SK-N-SH treated with all-trans-retinoic acid at 6 μM for 48 hours (cell line): ENCODE data around the gene STUM.

Experiments used
- ATAC-seq: fragments of 200-7000 bp; cut with Tn5 transposase; 3 replicates; pipeline ENCODE4 v1.9.1; 2020; ENCODE audit warnings: mild to moderate bottlenecking, moderate library complexity
- ARNTL ChIP-seq: fragments of 450-650 bp; formaldehyde crosslinking; IDR thresholded peaks from 2 replicates; pipeline ENCODE4 v1.5.0; 2020; ENCODE audit warnings: low read depth, mild to moderate bottlenecking, moderate library complexity, borderline replicate concordance
- BACH2 ChIP-seq: fragments of 250-450 bp; sonication (Bioruptor Pico); IDR thresholded peaks from 2 replicates; pipeline ENCODE4 v1.9.0; 2021; ENCODE audit warnings: mild to moderate bottlenecking, borderline replicate concordance
- CSDC2 ChIP-seq: fragments of 250-450 bp; sonication (Bioruptor Pico); IDR thresholded peaks from 2 replicates; pipeline ENCODE4 v1.5.0; 2020; ENCODE audit warnings: mild to moderate bottlenecking, moderate library complexity
- ESRRG ChIP-seq: fragments of 250-450 bp; sonication (Bioruptor Pico); IDR thresholded peaks from 2 replicates; pipeline ENCODE4 v1.6.1; 2021; ENCODE audit warnings: mild to moderate bottlenecking
- GLIS3 ChIP-seq: fragments of 250-450 bp; sonication (Bioruptor Pico); IDR thresholded peaks from 2 replicates; pipeline ENCODE4 v1.5.0; 2020; ENCODE audit warnings: mild to moderate bottlenecking, moderate library complexity
- ISL1 ChIP-seq: fragments of 250-450 bp; sonication (Bioruptor Pico); IDR thresholded peaks from 2 replicates; pipeline ENCODE4 v2.1.2; 2022; ENCODE audit warnings: mild to moderate bottlenecking, moderate library complexity
- OSR1 ChIP-seq: fragments of 250-450 bp; sonication (Bioruptor Pico); IDR thresholded peaks from 2 replicates; pipeline ENCODE4 v1.8.0; 2022; ENCODE audit warnings: moderate library complexity, mild to moderate bottlenecking, inconsistent platforms
- POU6F1 ChIP-seq: fragments of 250-450 bp; sonication (Bioruptor Pico); IDR thresholded peaks from 2 replicates; pipeline ENCODE4 v1.8.0; 2021; ENCODE audit warnings: low read depth, mild to moderate bottlenecking, moderate library complexity, borderline replicate concordance
- PPARA ChIP-seq: fragments of 250-450 bp; sonication (Bioruptor Pico); IDR thresholded peaks from 2 replicates; pipeline ENCODE4 v1.5.0; 2020; ENCODE audit warnings: mild to moderate bottlenecking, borderline replicate concordance
- RARB ChIP-seq: fragments of 250-450 bp; sonication (Bioruptor Pico); IDR thresholded peaks from 2 replicates; pipeline ENCODE4 v1.8.0; 2021; ENCODE audit warnings: mild to moderate bottlenecking, moderate library complexity
- SNAI2 ChIP-seq: fragments of 250-450 bp; sonication (Bioruptor Pico); IDR thresholded peaks from 2 replicates; pipeline ENCODE4 v1.5.0; 2020; ENCODE audit warnings: mild to moderate bottlenecking, moderate library complexity
- TCF4 ChIP-seq: fragments of 250-450 bp; sonication (Bioruptor Pico); IDR thresholded peaks from 2 replicates; pipeline ENCODE4 v1.8.0; 2021; ENCODE audit warnings: mild to moderate bottlenecking, moderate library complexity, borderline replicate concordance
- TOX ChIP-seq: fragments of 250-450 bp; sonication (Bioruptor Pico); IDR thresholded peaks from 2 replicates; pipeline ENCODE4 v1.8.0; 2021; ENCODE audit warnings: mild to moderate bottlenecking, moderate library complexity, borderline replicate concordance
- ZC3H10 ChIP-seq: fragments of 250-450 bp; sonication (Bioruptor Pico); IDR thresholded peaks from 2 replicates; pipeline ENCODE4 v1.5.1; 2021; ENCODE audit warnings: mild to moderate bottlenecking, moderate library complexity
- ZFP3 ChIP-seq: fragments of 250-450 bp; sonication (Bioruptor Pico); IDR thresholded peaks from 2 replicates; pipeline ENCODE4 v1.5.0; 2020; ENCODE audit warnings: mild to moderate bottlenecking, moderate library complexity
- ZFP30 ChIP-seq: fragments of 450-650 bp; formaldehyde crosslinking; IDR thresholded peaks from 2 replicates; pipeline ENCODE4 v1.5.0; 2022; ENCODE audit warnings: mild to moderate bottlenecking, moderate library complexity
- ZNF8 ChIP-seq: fragments of 450-650 bp; formaldehyde crosslinking; IDR thresholded peaks from 2 replicates; pipeline ENCODE4 v1.5.0; 2020; ENCODE audit warnings: mild to moderate bottlenecking, moderate library complexity
- TF ChIP-seq, protein P1 (sequence below): fragments of 250-450 bp; sonication (Bioruptor Pico); IDR thresholded peaks from 2 replicates; pipeline ENCODE4 v1.5.1; 2020; ENCODE audit warnings: low read depth, mild to moderate bottlenecking, moderate library complexity
- TF ChIP-seq, protein P2 (sequence below): fragments of 250-450 bp; sonication (Bioruptor Pico); IDR thresholded peaks from 2 replicates; pipeline ENCODE4 v1.5.0; 2020; ENCODE audit warnings: mild to moderate bottlenecking, moderate library complexity
- TF ChIP-seq, protein P3 (sequence below): fragments of 250-450 bp; sonication (Bioruptor Pico); IDR thresholded peaks from 2 replicates; pipeline ENCODE4 v1.5.1; 2021; ENCODE audit warnings: mild to moderate bottlenecking, moderate library complexity
- TF ChIP-seq, protein P4 (sequence below): fragments of 250-450 bp; sonication (Bioruptor Pico); IDR thresholded peaks from 2 replicates; pipeline ENCODE4 v1.8.0; 2020; ENCODE audit warnings: mild to moderate bottlenecking, moderate library complexity, borderline replicate concordance

The STUM gene

DNA sequence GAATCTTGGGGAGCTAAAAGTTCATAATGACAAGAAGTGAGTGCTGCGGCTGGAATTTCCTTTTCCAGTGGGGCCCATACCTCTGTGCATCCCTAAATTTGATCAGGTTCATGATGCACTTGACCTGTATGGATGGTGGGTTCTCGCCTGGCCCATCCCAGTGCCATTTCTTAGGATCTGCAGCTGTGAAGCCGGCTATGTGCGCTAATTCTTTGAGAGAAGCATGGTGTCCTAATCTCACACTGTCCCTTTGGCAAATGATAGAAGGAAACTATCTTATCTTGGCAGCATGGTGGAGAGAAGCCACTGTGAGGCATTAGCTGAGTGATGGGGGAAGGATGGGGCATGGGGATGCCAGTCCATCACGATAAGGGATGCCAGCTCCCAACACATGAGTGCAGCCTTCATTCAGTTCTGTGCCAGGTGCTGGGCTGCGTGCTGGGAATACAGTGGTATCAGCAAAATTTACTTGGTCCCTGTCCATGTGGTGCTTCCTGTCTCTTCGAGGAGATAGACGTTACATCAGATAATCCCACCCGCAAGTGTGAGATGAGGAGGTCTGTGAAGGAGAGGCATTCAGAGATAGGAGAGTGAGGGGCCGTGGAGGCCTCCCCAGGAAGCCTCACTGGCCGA is 30.5 kb downstream of the STUM start:
- TF ChIP-seq SNAI2: no peak
- no peak for TF ChIP-seq ZFP30 (CRISPR knock-in tag)
- ATAC-seq: no peak

DNA sequence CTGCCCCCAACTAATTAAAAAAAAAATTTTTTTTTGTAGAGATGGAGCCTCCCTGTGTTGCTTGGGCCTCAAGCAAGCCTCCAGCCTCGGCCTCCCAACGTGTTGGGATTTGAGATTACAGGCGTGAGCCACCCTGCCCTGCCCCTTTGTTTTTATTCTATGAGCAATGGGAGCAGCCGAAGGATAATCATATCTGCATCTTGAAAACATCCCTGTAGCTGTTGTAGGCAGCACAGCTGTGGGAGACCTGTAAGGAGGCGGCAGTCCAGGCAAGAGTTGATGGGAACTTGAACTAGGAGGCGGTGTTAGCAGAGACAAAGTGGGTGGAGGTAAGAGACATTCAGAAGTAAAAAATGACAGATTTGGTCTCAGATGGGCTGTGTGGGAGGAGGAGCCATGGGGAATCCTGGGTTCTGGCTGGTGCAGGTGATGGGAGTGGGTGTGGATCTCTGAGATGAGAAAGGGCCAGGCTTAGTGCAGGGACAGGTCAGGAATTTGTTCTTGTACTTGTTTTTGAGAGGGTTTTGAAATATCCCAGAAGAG is 31.3 kb downstream of the STUM start:
- no peak for ATAC-seq
- TF ChIP-seq ZFP30 (CRISPR knock-in tag): no peak
- TF ChIP-seq TCF4 (CRISPR knock-in tag): no peak
- TF ChIP-seq, protein P1, sequence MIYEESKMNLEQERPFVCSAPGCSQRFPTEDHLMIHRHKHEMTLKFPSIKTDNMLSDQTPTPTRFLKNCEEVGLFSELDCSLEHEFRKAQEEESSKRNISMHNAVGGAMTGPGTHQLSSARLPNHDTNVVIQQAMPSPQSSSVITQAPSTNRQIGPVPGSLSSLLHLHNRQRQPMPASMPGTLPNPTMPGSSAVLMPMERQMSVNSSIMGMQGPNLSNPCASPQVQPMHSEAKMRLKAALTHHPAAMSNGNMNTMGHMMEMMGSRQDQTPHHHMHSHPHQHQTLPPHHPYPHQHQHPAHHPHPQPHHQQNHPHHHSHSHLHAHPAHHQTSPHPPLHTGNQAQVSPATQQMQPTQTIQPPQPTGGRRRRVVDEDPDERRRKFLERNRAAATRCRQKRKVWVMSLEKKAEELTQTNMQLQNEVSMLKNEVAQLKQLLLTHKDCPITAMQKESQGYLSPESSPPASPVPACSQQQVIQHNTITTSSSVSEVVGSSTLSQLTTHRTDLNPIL (CRISPR knock-in tag): no peak
- no peak for TF ChIP-seq ESRRG (CRISPR knock-in tag)
- TF ChIP-seq ARNTL (CRISPR knock-in tag): no peak
- TF ChIP-seq BACH2 (CRISPR knock-in tag): no peak
- no peak for TF ChIP-seq ZNF8 (CRISPR knock-in tag)
- TF ChIP-seq OSR1 (CRISPR knock-in tag): no peak
- no peak for TF ChIP-seq ISL1 (CRISPR knock-in tag)
- TF ChIP-seq GLIS3 (CRISPR knock-in tag): no peak
- TF ChIP-seq RARB: no peak
- no peak for TF ChIP-seq ZFP3 (CRISPR knock-in tag)
- no peak for TF ChIP-seq SNAI2
- TF ChIP-seq, protein P2, sequence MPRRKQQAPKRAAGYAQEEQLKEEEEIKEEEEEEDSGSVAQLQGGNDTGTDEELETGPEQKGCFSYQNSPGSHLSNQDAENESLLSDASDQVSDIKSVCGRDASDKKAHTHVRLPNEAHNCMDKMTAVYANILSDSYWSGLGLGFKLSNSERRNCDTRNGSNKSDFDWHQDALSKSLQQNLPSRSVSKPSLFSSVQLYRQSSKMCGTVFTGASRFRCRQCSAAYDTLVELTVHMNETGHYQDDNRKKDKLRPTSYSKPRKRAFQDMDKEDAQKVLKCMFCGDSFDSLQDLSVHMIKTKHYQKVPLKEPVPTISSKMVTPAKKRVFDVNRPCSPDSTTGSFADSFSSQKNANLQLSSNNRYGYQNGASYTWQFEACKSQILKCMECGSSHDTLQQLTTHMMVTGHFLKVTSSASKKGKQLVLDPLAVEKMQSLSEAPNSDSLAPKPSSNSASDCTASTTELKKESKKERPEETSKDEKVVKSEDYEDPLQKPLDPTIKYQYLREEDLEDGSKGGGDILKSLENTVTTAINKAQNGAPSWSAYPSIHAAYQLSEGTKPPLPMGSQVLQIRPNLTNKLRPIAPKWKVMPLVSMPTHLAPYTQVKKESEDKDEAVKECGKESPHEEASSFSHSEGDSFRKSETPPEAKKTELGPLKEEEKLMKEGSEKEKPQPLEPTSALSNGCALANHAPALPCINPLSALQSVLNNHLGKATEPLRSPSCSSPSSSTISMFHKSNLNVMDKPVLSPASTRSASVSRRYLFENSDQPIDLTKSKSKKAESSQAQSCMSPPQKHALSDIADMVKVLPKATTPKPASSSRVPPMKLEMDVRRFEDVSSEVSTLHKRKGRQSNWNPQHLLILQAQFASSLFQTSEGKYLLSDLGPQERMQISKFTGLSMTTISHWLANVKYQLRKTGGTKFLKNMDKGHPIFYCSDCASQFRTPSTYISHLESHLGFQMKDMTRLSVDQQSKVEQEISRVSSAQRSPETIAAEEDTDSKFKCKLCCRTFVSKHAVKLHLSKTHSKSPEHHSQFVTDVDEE (CRISPR knock-in tag): no peak
- TF ChIP-seq CSDC2: no peak
- TF ChIP-seq PPARA (CRISPR knock-in tag): no peak
- TF ChIP-seq, protein P3, sequence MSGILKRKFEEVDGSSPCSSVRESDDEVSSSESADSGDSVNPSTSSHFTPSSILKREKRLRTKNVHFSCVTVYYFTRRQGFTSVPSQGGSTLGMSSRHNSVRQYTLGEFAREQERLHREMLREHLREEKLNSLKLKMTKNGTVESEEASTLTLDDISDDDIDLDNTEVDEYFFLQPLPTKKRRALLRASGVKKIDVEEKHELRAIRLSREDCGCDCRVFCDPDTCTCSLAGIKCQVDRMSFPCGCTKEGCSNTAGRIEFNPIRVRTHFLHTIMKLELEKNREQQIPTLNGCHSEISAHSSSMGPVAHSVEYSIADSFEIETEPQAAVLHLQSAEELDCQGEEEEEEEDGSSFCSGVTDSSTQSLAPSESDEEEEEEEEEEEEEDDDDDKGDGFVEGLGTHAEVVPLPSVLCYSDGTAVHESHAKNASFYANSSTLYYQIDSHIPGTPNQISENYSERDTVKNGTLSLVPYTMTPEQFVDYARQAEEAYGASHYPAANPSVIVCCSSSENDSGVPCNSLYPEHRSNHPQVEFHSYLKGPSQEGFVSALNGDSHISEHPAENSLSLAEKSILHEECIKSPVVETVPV (CRISPR knock-in tag): no peak
- no peak for TF ChIP-seq POU6F1 (CRISPR knock-in tag)
- TF ChIP-seq ZC3H10: no peak
- no peak for TF ChIP-seq TOX (CRISPR knock-in tag)

DNA sequence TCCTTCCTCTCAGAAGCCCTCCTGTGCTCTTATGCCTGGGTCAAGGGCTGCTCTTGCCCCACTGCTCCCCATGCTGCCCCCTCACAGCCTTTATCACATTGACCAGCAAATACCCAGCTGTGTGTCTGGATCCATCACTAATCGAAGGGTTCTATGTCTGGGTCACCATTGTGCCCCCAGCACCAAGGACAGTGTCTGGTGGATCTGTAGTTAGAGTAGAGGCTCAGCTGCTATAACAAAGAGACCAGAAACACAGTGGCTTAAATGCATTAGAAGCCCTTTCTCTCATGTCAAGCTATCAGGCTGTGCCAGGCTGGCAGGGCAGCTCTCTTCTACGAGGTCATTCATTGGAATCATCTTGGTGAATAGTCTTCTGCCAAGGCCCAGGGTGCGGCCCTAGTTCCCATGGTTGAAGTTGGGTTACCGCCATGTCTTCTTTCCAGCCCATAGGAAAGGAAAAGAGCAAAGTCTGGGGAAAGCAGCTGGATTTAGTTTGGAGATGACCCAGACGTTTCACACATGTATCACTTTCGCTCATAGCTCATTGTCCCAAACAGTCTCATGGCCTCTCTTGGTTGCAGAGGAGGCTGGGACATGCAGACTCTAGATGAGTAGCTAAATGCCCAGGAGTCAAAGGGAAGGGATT is 32.2 kb downstream of the STUM start:
- no peak for ATAC-seq
- TF ChIP-seq POU6F1 (CRISPR knock-in tag) (no peak), TOX (CRISPR knock-in tag) (no peak), ZFP3 (CRISPR knock-in tag) (no peak), ZC3H10 (no peak)
- TF ChIP-seq, protein P4, sequence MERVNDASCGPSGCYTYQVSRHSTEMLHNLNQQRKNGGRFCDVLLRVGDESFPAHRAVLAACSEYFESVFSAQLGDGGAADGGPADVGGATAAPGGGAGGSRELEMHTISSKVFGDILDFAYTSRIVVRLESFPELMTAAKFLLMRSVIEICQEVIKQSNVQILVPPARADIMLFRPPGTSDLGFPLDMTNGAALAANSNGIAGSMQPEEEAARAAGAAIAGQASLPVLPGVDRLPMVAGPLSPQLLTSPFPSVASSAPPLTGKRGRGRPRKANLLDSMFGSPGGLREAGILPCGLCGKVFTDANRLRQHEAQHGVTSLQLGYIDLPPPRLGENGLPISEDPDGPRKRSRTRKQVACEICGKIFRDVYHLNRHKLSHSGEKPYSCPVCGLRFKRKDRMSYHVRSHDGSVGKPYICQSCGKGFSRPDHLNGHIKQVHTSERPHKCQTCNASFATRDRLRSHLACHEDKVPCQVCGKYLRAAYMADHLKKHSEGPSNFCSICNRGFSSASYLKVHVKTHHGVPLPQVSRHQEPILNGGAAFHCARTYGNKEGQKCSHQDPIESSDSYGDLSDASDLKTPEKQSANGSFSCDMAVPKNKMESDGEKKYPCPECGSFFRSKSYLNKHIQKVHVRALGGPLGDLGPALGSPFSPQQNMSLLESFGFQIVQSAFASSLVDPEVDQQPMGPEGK: no peak
